ENCODE measurements around the gene ZNF426.

GRCh38 chr19:9566729-9567128 lies 28.3 kb upstream of the ZNF426 start:
- TF ChIP-seq CTCF (IDR thresholded peaks at IDR 0.05): no peak
- TF ChIP-seq POLR2A (IDR thresholded peaks at IDR 0.05): no peak
